HCT116 (cell line): ENCODE results near the gene ARPP21. TPM values are rescaled to one million over a fixed set of nuclear protein-coding genes. Genes with fewer than 3 reads are reported as not detected.

Experiments
- ATAC-seq: fragments of 200-7000 bp; cut with Tn5 transposase; 2 replicates; pipeline ENCODE4 v1.9.1; 2020; ENCODE audit warnings: mild to moderate bottlenecking, moderate library complexity
- BruUV-seq: library from RNA; stranded (reverse); fragments of 400-500 nt; replicated peaks from 2 replicates; lab custom pipeline; 2021; lab: Mats Ljungman, UMichigan
- CTCF ChIA-PET: fragments of 300-600 bp; sonication (Branson Sonifier 250); formaldehyde crosslinking; loops from one replicate; lab custom pipeline; 2021; ENCODE audit warnings: antibody characterized with exemption; lab: Charles Lee
- POLR2A ChIA-PET: fragments of 300-600, 350-600 bp; sonication (Branson Sonifier 250); formaldehyde crosslinking; loops from one replicate; lab custom pipeline; 2021; ENCODE audit warnings: antibody characterized with exemption; lab: Charles Lee
- RAD21 ChIA-PET, 2 experiments: fragments of 300-600 bp; sonication (Branson Sonifier 250); formaldehyde crosslinking; loops; one replicate each; lab custom pipeline; 2023; ENCODE audit warnings: low total read pairs in 2 of 2; ENCODE audit not compliant: uncharacterized antibody in 2 of 2, unreplicated experiment in 2 of 2, low non-redundant PET in 1 of 2; lab: Charles Lee
- DNase-seq: peaks from one replicate; pipeline ENCODE4 v3.0.0-alpha.2; 2010; ENCODE audit warnings: low read depth, low spot score
- H2AFZ ChIP-seq: fragments of 200-600 bp; shearing (Covaris generic), sonication (generic); 2 replicates; pipeline ENCODE4 v1.6.1; 2017; ENCODE audit warnings: low read depth, mixed run types, mixed read lengths, antibody characterized with exemption, low read length; ENCODE audit not compliant: poor library complexity, severe bottlenecking
- H3K27ac ChIP-seq: 2 replicates; pipeline ENCODE4 v1.5.1; 2012; ENCODE audit warnings: low read depth, low read length
- H3K27me3 ChIP-seq: fragments of 200-600 bp; sonication (generic); 2 replicates; pipeline ENCODE4 v1.6.1; 2016; ENCODE audit warnings: mixed run types, low read length, mixed read lengths; ENCODE audit not compliant: insufficient read depth
- H3K36me3 ChIP-seq, 2 experiments: fragments of 200-500 bp in 1 of 2; fragments of 200-600 bp in 1 of 2; sonication (Bioruptor generic) in 1 of 2; sonication (generic) in 1 of 2; 2 replicates each; pipeline versions ENCODE4 v1.5.1 to v1.6.1; 2014 to 2016; ENCODE audit warnings: low read length in 2 of 2, inconsistent platforms in 1 of 2, mixed read lengths in 1 of 2, mixed run types in 1 of 2; ENCODE audit not compliant: insufficient read depth in 2 of 2, control insufficient read depth in 1 of 2
- H3K4me1 ChIP-seq, 2 experiments: fragments of 200-600 bp in 1 of 2; sonication (generic) in 1 of 2; 2 replicates each; pipeline versions ENCODE4 v1.5.1 to v1.6.1; 2012 to 2017; ENCODE audit warnings: low read length in 2 of 2, inconsistent platforms in 1 of 2, mild to moderate bottlenecking in 1 of 2, mixed read lengths in 1 of 2, mixed run types in 1 of 2, moderate library complexity in 1 of 2; ENCODE audit not compliant: insufficient read depth in 2 of 2, control insufficient read depth in 1 of 2
- H3K4me2 ChIP-seq: fragments of 200-600 bp; sonication (generic); 2 replicates; pipeline ENCODE4 v1.6.1; 2017; ENCODE audit warnings: mixed run types, low read length, mixed read lengths
- H3K4me3 ChIP-seq, 2 experiments: fragments of 200-600 bp in 1 of 2; sonication (generic) in 1 of 2; replicated peaks in 1 of 2; 2 replicates each; pipeline ENCODE4 v1.5.1; 2011 to 2016; ENCODE audit warnings: low read length in 2 of 2, control low read depth in 1 of 2, low read depth in 1 of 2, mild to moderate bottlenecking in 1 of 2, mixed read lengths in 1 of 2, mixed run types in 1 of 2
- H3K79me2 ChIP-seq: fragments of 200-600 bp; sonication (generic); 2 replicates; pipeline ENCODE4 v1.6.1; 2017; ENCODE audit warnings: mild to moderate bottlenecking, mixed run types, low read length, moderate library complexity, mixed read lengths; ENCODE audit not compliant: insufficient read depth
- H3K9ac ChIP-seq: fragments of 200-600 bp; sonication (generic); 2 replicates; pipeline ENCODE4 v1.6.1; 2016; ENCODE audit warnings: low read length, mixed read lengths
- H3K9me2 ChIP-seq: fragments of 200-600 bp; sonication (generic), shearing (Covaris generic); 2 replicates; pipeline ENCODE4 v1.6.1; 2017; ENCODE audit warnings: mixed run types, mild to moderate bottlenecking, moderate library complexity; ENCODE audit not compliant: insufficient read depth
- H3K9me3 ChIP-seq, 2 experiments: fragments of 200-500 bp in 1 of 2; fragments of 200-600 bp in 1 of 2; sonication (Bioruptor generic) in 1 of 2; sonication (generic) in 1 of 2; 2 replicates each; pipeline ENCODE4 v1.6.1; 2014 to 2017; ENCODE audit warnings: low read length in 2 of 2, mixed read lengths in 2 of 2, inconsistent platforms in 1 of 2, low read depth in 1 of 2, mild to moderate bottlenecking in 1 of 2, mixed run types in 1 of 2, moderate library complexity in 1 of 2; ENCODE audit not compliant: control insufficient read depth in 1 of 2, insufficient read depth in 1 of 2
- H4K20me1 ChIP-seq: fragments of 200-600 bp; sonication (generic), shearing (Covaris generic); 2 replicates; pipeline ENCODE4 v1.6.1; 2017; ENCODE audit warnings: mixed run types, mild to moderate bottlenecking, moderate library complexity; ENCODE audit not compliant: insufficient read depth
- CTCF ChIP-seq, 3 experiments: fragments of 200-600 bp in 1 of 3; sonication (generic) in 1 of 3; IDR thresholded peaks in 2 of 3; conservative IDR thresholded peaks in 1 of 3; 2 replicates each; pipeline ENCODE4 v1.5.1; 2012 to 2017; ENCODE audit warnings: low read depth in 2 of 3, low read length in 2 of 3, antibody characterized with exemption in 1 of 3, borderline replicate concordance in 1 of 3, control low read depth in 1 of 3, mild to moderate bottlenecking in 1 of 3, mixed read lengths in 1 of 3, mixed run types in 1 of 3, moderate library complexity in 1 of 3; ENCODE audit not compliant: insufficient read depth in 1 of 3
- ELF1 ChIP-seq: IDR thresholded peaks from 2 replicates; pipeline ENCODE4 v1.6.1; 2012; ENCODE audit warnings: low read depth, borderline replicate concordance
- JUND ChIP-seq: IDR thresholded peaks from 2 replicates; pipeline ENCODE4 v1.6.1; 2012
- RAD21 ChIP-seq: IDR thresholded peaks from 2 replicates; pipeline ENCODE4 v1.6.1; 2012; ENCODE audit warnings: low read depth, mild to moderate bottlenecking
- YY1 ChIP-seq: IDR thresholded peaks from 2 replicates; pipeline ENCODE4 v1.6.1; 2011; ENCODE audit warnings: low read length, low read depth, moderate library complexity, mild to moderate bottlenecking; ENCODE audit not compliant: insufficient replicate concordance; ENCODE audit errors: extremely low read depth
- intact Hi-C: fragments of 100-400 bp; cut with micrococcal nuclease; formaldehyde crosslinking; loops from 2 replicates; pipeline ENCODE4 v1.10.0; 2022
- total RNA-seq: library from RNA; stranded (reverse); gene quantifications from one replicate; pipeline ENCODE4 v1.2.1, GENCODE V29; 2021; ENCODE audit not compliant: unreplicated experiment

Gene ARPP21
- total RNA-seq, 1 experiment from 2014 or later: not detected

- BruUV-seq: no TSS peak
- Histone ChIP-seq H2AFZ (no peak overlapping the region), H4K20me1 (no peaks in the 10 kb centered on the region), H3K4me3 (no peak overlapping the region), H3K9ac (no peak overlapping the region), H3K9me3 (peaks cover 0 to 7% of the 10 kb centered on the region in 2 experiments; a peak in 2 of 4 replicates), H3K36me3 (no peaks in the 10 kb centered on the region)
- DNase-seq: no peak
- CTCF ChIA-PET: no interaction called here
- no peak for TF ChIP-seq YY1
- TF ChIP-seq, all 23 proteins: peak for 0
- H3K4me1 ChIP-seq: no peaks in the 10 kb centered on the region
- intact Hi-C loops: no loop called here
- ChIA-PET POLR2A (no interaction called here), RAD21 (no interaction called here)
- no peak for ATAC-seq
- H3K79me2 ChIP-seq: no peaks in the 10 kb centered on the region
- no peaks in the 10 kb centered on the region for H3K27me3 ChIP-seq
- H3K9me2 ChIP-seq: no peaks in the 10 kb centered on the region
- H3K27ac ChIP-seq: no peak overlapping the region
- no peak overlapping the region for H3K4me2 ChIP-seq
These were observed 69.3 kb downstream of the ARPP21 start for GRCh38 chr3:35708394-35709271.

GRCh38 chr3:35709691-35710090, 70.4 kb downstream of the ARPP21 start:
- no peak overlapping the region for H3K4me2 ChIP-seq
- ChIA-PET RAD21 (no interaction called here), CTCF (no interaction called here), POLR2A (no interaction called here)
- H2AFZ ChIP-seq: no peak overlapping the region
- no peaks in the 10 kb centered on the region for H3K9me2 ChIP-seq
- no peak for DNase-seq
- no peaks in the 10 kb centered on the region for H4K20me1 ChIP-seq
- TF ChIP-seq ELF1 (no peak), YY1 (no peak), CTCF (IDR thresholded peaks at IDR 0.05 in 2 of 3, conservative IDR thresholded peaks at IDR 0.05 in 1 of 3; ENCODE audit: borderline replicate concordance in 1 of 3, insufficient read depth in 1 of 3, low read depth in 2 of 3, low read length in 2 of 3) (no peak), RAD21 (no peak), JUND (no peak)
- no peak overlapping the region for H3K9ac ChIP-seq
- H3K27me3 ChIP-seq: no peaks in the 10 kb centered on the region
- H3K4me3 ChIP-seq: no peak overlapping the region
- H3K27ac ChIP-seq: no peak overlapping the region
- H3K9me3 ChIP-seq: peaks cover 0 to 10% of the 10 kb centered on the region in 2 experiments; a peak in 3 of 4 replicates
- no peaks in the 10 kb centered on the region for H3K79me2 ChIP-seq
- no TSS peak for BruUV-seq
- H3K36me3 ChIP-seq: no peaks in the 10 kb centered on the region
- intact Hi-C loops: no loop called here
- ATAC-seq: no peak
- H3K4me1 ChIP-seq: no peaks in the 10 kb centered on the region
